ENCODE data around the gene PKHD1.
"Not testable (repeated sequence)": the region's sequence is repeated elsewhere in the genome, so short reads cannot be mapped to it uniquely, and the experiment has no call there.

The PKHD1 gene

DNA sequence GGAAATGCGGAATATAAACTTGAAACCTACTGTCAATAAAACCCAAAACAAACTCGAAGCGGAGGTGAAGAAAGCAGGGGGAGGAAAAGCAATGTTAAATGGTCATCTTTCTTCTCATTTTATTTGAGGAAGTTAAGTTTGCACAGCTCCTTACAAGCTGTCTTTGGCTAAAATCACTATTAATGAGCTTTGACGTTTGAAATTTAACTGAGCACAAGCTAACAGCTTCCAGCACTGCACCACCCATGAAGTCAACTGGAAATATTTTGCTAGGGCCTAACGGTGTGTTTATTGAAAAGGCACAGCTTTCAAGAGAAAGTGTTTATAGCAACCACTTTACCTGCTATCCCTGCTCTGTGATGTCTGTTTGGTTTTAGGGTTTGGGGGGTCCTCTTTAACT, 103.8 kb downstream of the PKHD1 start:
- Histone ChIP-seq H3K9me2 (ENCODE audit: low read depth, low read length) (no peaks in the 10 kb centered on the region), H3K9ac (ENCODE audit: low read length) (no peak overlapping the region), H3K27ac (ENCODE audit: low read depth, low read length, poor library complexity, severe bottlenecking) (no peak overlapping the region), H3K4me3 (ENCODE audit: low read depth, low read length, poor library complexity, severe bottlenecking) (no peak overlapping the region), H4K20me1 (ENCODE audit: insufficient read depth, low read length) (no peaks in the 10 kb centered on the region), H3K9me3 (ENCODE audit: low read length) (no peaks in the 10 kb centered on the region), H2AFZ (ENCODE audit: low read length) (no peak overlapping the region), H3K27me3 (ENCODE audit: insufficient read depth, low read length) (no peaks in the 10 kb centered on the region), H3K4me2 (ENCODE audit: low read length) (no peak overlapping the region), H3K4me1 (ENCODE audit: insufficient read depth, low read length, severe bottlenecking) (no peaks in the 10 kb centered on the region), H3K79me2 (ENCODE audit: insufficient read depth, low read length) (no peaks in the 10 kb centered on the region), H3F3A (ENCODE audit: insufficient read depth, low read length) (no peaks in the 10 kb centered on the region), H3K36me3 (ENCODE audit: insufficient read depth, low read length) (no peaks in the 10 kb centered on the region)
- TF ChIP-seq EZH2 (IDR thresholded peaks at IDR 0.05; ENCODE audit: borderline replicate concordance, low read length): no peak
- TF ChIP-seq CTCF (IDR thresholded peaks at IDR 0.05; ENCODE audit: low read length): no peak

DNA sequence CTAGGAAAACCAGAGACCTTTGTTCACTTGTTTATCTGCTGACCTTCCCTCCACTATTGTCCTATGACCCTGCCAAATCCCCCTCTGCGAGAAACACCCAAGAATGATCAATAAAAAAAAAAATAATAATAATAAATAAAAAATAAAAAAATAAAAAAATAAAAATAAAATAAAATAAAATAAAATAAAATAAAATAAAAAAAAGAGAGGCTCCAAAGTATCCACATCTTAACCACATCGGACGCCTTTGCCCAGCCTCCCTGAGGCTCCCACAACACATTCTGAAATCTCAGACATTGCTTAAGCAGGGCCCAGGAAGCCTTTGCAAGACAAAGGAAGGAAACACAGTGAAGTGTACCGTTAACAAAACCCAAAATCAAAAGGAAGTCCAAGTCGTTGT, 104.7 kb downstream of the PKHD1 start:
- not testable (repeated sequence) for H3K27me3 ChIP-seq (ENCODE audit: insufficient read depth, low read length); H3F3A ChIP-seq (ENCODE audit: insufficient read depth, low read length); H3K27ac ChIP-seq (ENCODE audit: low read depth, low read length, poor library complexity, severe bottlenecking); H3K79me2 ChIP-seq (ENCODE audit: insufficient read depth, low read length); H4K20me1 ChIP-seq (ENCODE audit: insufficient read depth, low read length); H3K9me3 ChIP-seq (ENCODE audit: low read length); H3K4me2 ChIP-seq (ENCODE audit: low read length); H3K4me3 ChIP-seq (ENCODE audit: low read depth, low read length, poor library complexity, severe bottlenecking); H3K9ac ChIP-seq (ENCODE audit: low read length); H3K9me2 ChIP-seq (ENCODE audit: low read depth, low read length); H2AFZ ChIP-seq (ENCODE audit: low read length); H3K36me3 ChIP-seq (ENCODE audit: insufficient read depth, low read length); H3K4me1 ChIP-seq (ENCODE audit: insufficient read depth, low read length, severe bottlenecking)

GRCh38 chr6:51976374-51976773, 111.0 kb downstream of the PKHD1 start:
- H3K4me3 ChIP-seq (ENCODE audit: low read depth, low read length, poor library complexity, severe bottlenecking): no peak overlapping the region
- H3K27me3 ChIP-seq (ENCODE audit: insufficient read depth, low read length): no peaks in the 10 kb centered on the region
- no peak overlapping the region for H3K4me2 ChIP-seq (ENCODE audit: low read length)
- H3K4me1 ChIP-seq (ENCODE audit: insufficient read depth, low read length, severe bottlenecking): no peaks in the 10 kb centered on the region
- H3K27ac ChIP-seq (ENCODE audit: low read depth, low read length, poor library complexity, severe bottlenecking): no peak overlapping the region
- H3K9me3 ChIP-seq (ENCODE audit: low read length): no peaks in the 10 kb centered on the region
- no peaks in the 10 kb centered on the region for H3K79me2 ChIP-seq (ENCODE audit: insufficient read depth, low read length)
- no peak overlapping the region for H3K9ac ChIP-seq (ENCODE audit: low read length)
- no peaks in the 10 kb centered on the region for H3K9me2 ChIP-seq (ENCODE audit: low read depth, low read length)
- no peaks in the 10 kb centered on the region for H3F3A ChIP-seq (ENCODE audit: insufficient read depth, low read length)
- TF ChIP-seq CTCF (IDR thresholded peaks at IDR 0.05; ENCODE audit: low read length): no peak
- no peak for TF ChIP-seq EZH2 (IDR thresholded peaks at IDR 0.05; ENCODE audit: borderline replicate concordance, low read length)
- H2AFZ ChIP-seq (ENCODE audit: low read length): no peak overlapping the region
- H3K36me3 ChIP-seq (ENCODE audit: insufficient read depth, low read length): no peaks in the 10 kb centered on the region
- H4K20me1 ChIP-seq (ENCODE audit: insufficient read depth, low read length): no peaks in the 10 kb centered on the region

DNA sequence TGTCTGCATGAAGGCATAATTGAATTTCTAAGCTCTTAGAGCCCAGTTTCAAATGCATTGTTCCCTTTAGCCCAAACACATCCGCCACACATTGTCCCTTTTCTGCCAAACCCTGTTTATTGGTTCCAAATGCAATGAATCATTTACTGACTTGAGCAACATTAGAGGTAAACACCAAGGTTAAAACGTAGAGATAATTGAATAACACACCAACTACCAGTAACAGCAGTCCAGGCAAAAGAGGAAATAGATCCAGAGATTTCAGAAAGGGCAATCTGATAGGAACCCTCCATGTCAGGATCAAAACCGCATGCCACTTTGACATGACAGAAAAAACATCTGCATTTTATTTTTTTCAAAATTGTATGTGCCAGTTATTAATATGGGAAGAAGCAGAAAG, 114.8 kb downstream of the PKHD1 start:
- Histone ChIP-seq H3K79me2 (ENCODE audit: insufficient read depth, low read length) (no peaks in the 10 kb centered on the region), H4K20me1 (ENCODE audit: insufficient read depth, low read length) (no peaks in the 10 kb centered on the region), H3K9me3 (ENCODE audit: low read length) (no peaks in the 10 kb centered on the region), H3F3A (ENCODE audit: insufficient read depth, low read length) (no peaks in the 10 kb centered on the region), H3K27me3 (ENCODE audit: insufficient read depth, low read length) (no peaks in the 10 kb centered on the region), H3K4me1 (ENCODE audit: insufficient read depth, low read length, severe bottlenecking) (no peaks in the 10 kb centered on the region), H3K4me3 (ENCODE audit: low read depth, low read length, poor library complexity, severe bottlenecking) (no peak overlapping the region), H3K9ac (ENCODE audit: low read length) (no peak overlapping the region), H3K27ac (ENCODE audit: low read depth, low read length, poor library complexity, severe bottlenecking) (no peak overlapping the region), H3K4me2 (ENCODE audit: low read length) (no peak overlapping the region), H2AFZ (ENCODE audit: low read length) (no peak overlapping the region), H3K9me2 (ENCODE audit: low read depth, low read length) (no peaks in the 10 kb centered on the region), H3K36me3 (ENCODE audit: insufficient read depth, low read length) (no peaks in the 10 kb centered on the region)
- TF ChIP-seq CTCF (IDR thresholded peaks at IDR 0.05; ENCODE audit: low read length) (no peak), EZH2 (IDR thresholded peaks at IDR 0.05; ENCODE audit: borderline replicate concordance, low read length) (no peak)

Measured in OCI-LY1 (cell line).